Activated CD4-positive, CD25-positive, alpha-beta regulatory T cell treated with anti-CD3 and anti-CD28 coated beads, Interleukin-2, amount 50 U/mL, for 16 hours (primary cell): Measurements from ENCODE around the gene GET3.

Experiments
- DNase-seq: peaks from one replicate; pipeline ENCODE4 v3.0.0-alpha.2; 2020; ENCODE audit warnings: low read depth, low spot score

GET3 gene

DNA sequence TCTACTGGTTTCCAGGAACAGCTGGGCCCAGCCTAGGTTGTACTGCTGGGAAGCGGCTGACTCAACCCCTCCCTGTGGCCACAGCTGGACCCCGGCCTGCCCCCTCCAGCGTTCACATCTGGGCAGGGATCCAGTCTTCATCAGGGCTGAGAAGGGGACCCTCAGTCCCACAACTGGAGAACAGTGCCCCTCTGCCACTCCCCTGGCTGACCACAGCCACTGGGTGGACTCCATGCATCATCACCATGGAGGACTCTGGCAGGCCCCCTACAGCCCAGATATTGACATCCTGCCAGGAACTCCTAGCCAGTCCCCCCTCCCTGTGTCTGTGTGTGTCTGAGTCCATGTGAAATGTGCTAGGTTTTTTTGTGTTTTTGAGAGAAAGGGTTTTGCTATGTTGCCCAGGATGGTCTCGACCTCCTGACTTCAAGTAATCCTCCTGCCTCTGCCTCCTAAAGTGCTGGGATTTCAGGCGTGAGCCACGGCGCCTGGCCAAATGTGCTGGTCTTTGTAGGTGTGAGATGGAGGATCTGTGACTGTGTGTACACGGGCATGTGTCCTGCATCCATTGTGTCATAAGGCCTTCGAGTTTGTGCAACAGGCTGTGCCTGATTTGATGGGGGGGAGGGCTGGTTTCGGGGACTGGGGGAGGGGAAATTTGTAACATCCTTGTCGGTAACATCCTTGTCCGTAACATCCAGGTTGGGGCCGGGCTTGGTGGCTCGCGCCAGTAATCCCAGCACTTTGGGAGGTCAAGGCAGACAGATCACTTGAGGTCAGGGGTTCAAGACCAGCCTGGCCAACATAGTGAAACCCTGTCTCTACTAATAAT lies 42.1 kb downstream of the GET3 start:
- DNase-seq, result no peak

DNA sequence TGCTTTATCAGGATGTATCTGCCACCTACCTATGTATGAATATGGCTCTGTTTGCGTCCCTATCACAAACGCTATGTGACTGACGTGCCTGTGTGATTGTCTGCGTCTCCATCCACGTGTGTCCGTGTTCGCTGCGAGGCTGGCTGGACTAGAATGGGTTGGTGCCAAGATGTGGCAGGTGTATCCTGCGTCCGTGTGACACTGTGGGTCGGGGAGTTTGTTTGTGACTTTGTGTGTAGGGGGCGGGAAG lies 44.8 kb downstream of the GET3 start:
- no peak for DNase-seq

GRCh38 chr19:12782424-12783290 lies 45.4 kb downstream of the GET3 start:
- DNase-seq, result peak; percentile 89

GRCh38 chr19:12783291-12783848 lies 46.1 kb downstream of the GET3 start:
- DNase-seq, result no peak

DNA sequence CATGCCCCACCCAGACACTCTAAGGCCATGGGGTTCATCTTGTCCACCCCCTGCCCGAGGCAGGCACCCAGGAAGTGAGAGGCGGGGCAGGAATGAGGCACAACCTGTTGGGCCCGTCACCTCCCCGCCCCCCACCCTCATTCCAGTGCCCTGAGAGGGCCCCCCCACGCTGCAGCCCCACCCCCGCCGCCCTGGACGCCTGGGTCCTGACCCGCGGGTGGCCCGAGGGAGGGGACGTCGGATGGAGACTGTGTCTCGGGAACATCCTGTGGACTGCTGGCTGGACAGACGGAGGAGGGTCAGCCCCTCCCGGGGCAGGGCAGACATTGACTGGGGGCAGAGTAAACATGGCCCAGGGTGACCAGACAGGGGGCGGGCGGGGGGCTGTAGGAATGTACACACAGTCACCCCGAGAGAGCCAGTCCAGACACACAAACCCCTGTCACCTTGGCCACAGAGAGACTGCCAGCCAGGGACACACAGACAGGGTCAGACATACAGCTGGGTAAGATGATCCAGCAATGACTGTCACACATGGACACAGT lies 46.6 kb downstream of the GET3 start:
- no peak for DNase-seq

DNA sequence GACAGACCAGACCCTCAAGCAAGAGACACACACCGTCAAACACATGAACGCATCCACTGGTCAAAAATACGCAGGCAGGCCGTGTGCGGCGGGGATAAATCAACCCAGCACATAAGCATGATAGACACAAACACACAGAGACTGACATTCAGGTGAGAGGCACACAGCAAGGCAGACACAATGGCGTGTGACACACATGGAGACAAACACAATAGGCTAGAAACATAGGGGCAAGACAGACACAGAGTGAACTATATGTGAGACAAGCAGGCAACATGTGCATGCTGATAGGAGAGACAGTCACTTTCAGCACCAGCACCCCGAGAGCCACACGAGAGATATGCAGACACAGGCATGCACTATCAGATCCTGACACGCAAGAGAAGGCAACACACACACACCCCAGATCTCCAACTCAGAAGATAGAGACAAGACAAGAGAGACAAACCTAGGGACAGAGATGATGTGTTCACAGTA lies 47.1 kb downstream of the GET3 start:
- DNase-seq, result no peak

DNA sequence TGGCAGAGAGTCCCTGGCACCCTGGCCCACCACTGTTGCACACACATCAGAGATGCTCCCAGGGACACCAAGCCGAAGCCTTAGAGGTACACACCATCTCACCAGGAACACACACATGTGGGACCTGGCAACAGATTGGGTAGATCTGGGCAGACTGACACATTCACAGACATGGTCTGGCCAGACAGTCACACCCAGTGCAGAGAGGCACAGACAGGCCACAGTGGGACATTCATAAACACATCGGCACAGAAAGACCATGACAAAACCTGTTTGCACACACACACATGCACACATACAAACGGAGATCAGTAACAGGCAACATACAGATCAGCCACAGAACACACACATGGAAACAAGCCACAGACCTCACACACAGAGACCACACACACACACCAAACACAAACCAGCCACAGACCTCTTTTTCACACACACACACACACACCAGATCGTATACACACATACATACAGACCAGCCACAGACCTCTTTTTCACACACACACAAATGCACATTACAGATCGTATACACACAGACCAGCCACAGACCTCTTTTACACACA lies 47.7 kb downstream of the GET3 start:
- DNase-seq, result no peak

GRCh38 chr19:12785431-12786031 lies 48.2 kb downstream of the GET3 start:
- no peak for DNase-seq

GRCh38 chr19:12786141-12786870 lies 49.0 kb downstream of the GET3 start:
- no peak for DNase-seq

GRCh38 chr19:12786952-12787351 lies 49.7 kb downstream of the GET3 start:
- DNase-seq, result no peak

DNA sequence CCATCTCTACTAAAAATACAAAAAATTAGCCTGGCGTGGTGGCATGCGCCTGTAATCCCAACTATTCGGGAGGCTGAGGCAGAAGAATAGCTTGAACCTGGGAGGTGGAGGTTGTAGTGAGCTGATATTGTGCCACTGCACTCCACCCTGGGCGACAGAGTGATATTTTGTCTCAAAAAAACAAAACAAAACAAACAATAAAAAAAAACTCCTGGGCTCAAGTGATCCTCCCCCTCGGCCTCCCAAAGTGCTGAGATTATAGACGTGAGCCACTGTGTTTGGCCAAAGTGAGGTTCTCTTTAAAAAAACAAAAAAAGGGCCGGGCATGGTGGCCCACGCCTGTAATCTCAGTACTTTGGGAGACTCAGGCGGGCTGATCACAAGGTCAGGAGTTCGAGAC lies 50.2 kb downstream of the GET3 start:
- DNase-seq, result no peak

DNA sequence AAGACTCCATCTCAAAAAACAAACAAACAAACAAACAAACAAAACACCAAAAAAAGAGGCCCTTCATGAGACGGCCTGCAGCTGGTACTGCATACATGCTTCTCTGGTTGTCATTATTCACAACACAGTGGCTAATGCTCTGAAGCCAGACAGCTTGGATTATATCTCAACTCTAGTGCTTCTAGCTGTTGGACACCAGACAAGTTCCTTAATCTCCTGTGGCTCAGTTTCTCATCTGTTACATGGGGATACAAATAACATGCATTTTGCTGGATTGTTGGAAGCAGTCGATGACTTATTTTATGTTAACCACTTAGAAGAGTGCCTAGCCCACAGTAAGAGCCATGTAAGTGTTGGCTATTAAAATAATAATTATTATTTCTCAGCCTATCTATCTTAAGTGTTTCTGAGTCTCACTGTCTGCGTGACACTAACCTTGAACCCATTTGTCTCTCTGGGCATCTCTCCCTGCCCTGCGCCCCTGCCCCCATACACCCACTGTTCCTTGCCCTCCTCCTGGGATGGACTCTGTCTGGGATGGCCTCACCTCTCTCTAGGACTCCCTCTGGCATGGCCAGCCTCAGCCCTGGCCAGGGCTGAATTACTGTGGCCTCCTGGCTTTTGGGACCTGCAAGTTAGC lies 50.9 kb downstream of the GET3 start:
- DNase-seq, result no peak

- no peak for DNase-seq
Measured at GRCh38 chr19:12788682-12789097, 51.4 kb downstream of the GET3 start.

- DNase-seq, result no peak
Measured at GRCh38 chr19:12789098-12789903, 52.0 kb downstream of the GET3 start.

DNA sequence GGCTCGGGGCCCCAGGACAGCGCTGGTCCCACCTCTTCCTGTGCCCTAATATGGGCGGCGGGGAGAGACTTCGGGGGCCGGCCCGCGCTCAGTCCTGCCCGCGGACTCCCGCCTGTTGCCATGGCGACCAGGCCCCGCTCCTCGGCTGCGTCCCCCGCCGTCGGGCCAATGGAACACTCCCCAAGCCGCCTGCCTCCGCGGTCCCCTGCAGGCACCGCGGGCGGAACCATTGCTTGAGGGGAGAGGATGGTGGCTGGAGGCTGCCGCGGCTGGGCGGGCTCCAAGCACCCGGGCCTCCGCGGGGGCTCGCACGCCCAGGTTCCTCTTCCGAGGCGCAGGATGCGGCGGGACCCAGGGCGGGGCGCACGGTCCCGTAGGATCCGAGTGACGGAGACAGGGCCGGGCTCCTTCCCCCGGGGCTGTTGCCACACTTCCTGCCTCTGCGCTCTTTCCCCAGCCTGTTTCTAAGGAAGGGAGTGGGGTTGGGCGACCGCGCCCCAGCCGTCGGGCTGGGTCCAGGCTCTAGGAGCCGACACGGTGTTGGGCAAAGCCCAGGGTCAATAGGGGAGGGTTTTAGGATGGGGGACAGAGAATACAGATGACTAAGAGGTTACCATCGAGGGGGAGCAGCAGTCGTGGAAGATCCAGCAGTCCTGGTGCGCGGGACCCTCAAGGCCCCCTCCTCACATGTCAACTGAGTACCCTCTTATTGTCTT lies 52.8 kb downstream of the GET3 start:
- DNase-seq, result peak; percentile 85

- DNase-seq, result no peak
Measured at GRCh38 chr19:12790628-12791344, 53.5 kb downstream of the GET3 start.

DNA sequence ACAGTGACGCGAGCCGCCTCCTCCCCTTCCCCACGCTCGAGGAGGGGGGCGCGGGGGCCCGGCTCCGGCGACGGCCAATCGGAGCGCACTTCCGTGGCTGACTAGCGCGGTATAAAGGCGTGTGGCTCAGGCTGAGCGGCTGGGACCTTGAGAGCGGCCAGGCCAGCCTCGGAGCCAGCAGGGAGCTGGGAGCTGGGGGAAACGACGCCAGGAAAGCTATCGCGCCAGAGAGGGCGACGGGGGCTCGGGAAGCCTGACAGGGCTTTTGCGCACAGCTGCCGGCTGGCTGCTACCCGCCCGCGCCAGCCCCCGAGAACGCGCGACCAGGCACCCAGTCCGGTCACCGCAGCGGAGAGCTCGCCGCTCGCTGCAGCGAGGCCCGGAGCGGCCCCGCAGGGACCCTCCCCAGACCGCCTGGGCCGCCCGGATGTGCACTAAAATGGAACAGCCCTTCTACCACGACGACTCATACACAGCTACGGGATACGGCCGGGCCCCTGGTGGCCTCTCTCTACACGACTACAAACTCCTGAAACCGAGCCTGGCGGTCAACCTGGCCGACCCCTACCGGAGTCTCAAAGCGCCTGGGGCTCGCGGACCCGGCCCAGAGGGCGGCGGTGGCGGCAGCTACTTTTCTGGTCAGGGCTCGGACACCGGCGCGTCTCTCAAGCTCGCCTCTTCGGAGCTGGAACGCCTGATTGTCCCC lies 54.2 kb downstream of the GET3 start, which contains the start of gene JUNB:
TSS of gene JUNB (plus strand) at position 142 of the 706 bp plus-strand sequence. CDS start at position 428, 286 bp downstream.
- DNase-seq, result peak; percentile 94
